Measurements from ENCODE around the gene SIL1.

SIL1 gene

DNA sequence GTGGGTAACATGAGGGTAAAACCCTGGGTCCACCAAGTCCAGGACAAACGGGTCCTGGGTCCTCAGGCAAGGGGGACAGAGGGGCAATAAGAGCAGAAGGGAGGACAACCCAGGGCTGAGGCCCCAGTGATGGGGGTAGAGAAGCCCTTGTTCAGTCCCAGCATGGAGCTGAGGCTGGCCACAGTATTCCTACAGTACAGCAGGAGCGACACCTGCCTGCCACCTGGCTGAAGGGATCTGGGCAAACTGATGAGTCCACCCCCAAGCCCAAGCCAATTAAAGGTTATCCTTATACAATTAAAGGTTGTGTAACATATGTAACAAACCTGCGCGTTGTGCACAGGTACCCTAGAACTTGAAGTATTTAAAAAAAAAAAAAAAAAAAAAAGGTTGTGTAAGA, 225.3 kb downstream of the SIL1 start:
- DNase-seq = no peak

DNA sequence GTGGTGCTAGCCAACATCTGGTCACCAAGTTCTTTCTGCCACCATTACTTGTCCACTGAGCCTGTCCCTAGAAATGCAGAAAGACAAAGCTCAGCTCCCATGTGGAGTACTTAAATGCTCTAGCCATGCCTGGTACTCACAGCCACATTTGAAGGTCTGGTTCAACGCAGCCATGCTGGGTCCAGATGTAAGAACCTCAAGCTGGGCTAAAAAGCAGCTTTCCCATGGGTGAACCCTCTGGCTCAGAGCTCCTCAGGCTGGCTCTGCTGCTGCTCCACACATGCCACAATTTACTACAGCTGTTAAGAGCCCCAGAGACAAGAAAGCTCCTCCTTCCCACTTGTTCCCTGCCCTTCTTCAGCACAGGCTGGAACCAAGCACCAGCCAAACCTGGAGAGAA, 225.9 kb downstream of the SIL1 start:
- no peak for DNase-seq

DNA sequence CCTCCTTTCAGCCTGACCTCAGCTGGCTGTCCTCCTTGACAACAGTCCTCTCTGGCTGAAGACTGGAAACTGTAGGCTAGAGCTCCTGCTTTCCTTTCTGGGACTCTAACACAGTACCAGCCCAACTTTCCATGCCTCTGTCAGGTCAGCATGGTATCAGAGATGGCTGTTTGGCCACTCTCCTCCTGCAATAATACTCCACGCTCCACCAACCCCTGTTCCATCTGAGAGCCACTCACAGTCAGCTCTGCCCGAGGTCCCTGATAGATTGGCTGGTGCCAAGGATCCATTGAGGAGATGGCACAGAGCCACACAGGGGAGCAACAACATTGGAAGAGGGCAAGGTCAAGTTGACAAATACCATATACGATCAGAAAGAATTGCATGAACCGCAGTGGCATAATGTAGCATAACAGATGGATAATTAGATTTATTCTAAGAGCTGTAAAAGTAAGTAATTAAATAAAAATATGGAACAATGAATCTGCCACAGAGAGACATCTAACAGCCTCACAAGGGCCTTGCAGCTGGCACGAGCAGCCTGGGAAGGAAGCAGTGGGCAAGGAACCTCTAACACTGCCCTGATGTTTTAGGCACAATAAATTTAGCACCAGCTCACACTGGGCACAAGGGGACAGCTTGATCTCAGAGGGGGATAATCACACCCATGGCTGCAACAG, 228.7 kb downstream of the SIL1 start:
- no peak for DNase-seq

DNA sequence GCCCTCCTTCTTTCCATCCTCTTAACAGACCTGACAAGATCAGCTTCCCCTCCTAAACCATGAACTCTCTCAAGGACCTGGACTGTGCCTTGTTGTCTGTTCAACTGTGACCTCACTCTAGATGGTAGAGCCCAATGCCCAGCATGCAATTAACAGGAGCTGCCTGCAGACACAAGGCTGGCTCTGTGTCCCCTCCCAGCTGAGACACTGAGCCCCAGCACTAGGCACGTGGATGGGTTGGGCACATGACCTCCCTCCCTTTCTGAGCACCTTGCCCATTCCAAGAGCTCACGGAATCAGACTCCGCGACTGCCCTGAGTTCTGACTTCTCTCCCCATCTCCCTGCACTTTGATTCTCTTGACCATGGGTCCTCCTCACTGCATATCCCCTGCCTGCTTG, 229.6 kb downstream of the SIL1 start:
- no peak for DNase-seq

DNA sequence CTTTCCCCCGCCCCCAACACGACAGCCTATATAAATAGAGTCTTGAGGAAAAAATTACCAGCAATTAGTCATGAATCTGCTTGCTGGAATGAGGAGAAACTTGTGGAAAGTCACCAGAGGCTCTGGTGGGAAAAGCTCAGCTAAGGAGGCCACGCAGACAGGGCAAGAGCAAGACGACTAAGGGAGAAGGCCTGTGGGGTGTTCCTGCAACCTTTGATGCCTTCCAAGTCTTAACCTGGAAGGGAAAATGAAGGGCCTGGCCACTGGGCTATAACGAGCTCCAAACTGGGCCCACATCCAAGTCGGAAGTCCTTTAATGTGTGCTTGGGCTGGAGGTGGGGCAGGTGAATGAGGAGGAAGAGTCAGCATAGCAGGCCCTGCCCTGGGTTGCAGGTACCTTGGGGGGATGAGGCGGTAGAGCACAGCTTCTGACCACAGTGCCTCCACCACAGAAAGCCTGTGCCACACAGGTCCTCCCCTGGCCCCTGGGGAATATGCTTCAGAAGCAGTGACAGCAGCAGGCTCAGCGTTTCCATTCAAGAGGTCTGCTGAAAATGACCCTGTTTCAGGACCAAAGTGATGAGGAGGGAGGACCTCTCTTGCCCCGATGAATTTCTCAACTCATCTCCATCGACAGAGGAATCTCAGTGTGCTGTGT, 230.2 kb downstream of the SIL1 start:
- DNase-seq = no peak

DNA sequence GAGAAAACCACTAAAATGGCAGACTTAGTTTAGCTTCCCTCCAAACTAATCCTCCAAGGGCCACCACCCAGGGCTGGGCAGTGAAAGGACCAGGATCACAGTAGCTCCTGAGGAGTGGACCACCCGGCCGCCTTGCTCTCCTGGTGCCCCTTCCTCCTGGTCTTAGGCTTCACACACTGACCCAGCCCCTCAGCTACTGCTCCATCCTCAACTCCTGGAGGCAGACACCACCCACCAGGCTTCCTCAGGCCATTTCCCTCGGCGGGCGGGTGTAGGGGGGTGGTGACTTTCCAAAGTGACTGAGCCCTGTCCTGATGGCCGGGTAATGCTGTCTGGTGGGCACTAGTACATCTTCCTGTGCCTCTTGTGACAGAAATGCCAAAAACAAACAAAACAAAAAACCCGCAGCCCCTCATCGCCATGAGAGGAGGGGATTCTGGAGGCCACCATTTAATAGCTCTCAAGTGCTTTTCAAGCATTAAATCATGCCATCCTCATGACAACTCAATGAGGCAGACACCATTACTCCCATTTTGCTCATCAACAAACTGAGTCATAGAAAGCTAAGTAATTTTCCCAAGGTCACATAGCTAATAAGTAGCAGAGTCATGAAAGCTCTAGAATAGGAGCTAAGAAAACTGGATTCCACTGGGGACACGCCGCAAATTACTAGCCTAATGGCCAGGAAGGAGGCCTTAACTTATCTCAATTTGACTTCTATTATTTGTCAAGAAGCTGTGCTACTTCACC, 231.8 kb downstream of the SIL1 start:
- DNase-seq = no peak

DNA sequence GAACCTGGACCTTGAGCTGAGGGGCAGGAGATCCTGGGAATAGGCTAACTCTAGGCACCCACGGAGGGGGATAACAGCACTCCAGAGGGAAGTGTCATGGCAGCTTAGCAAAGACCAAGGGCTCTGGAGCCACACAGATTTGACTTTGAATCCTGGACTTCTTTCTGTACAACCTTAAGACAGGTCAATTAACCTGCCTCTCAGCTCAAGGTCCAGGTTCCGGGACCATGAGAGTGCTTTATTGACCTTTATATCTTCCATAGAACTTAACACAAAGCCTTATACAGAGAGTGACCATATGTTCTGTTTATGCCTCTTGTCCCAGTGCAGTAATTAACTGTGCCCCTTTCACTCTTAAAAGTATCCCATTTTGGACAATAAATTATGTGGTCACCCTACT, 232.5 kb downstream of the SIL1 start:
- no peak for DNase-seq

DNA sequence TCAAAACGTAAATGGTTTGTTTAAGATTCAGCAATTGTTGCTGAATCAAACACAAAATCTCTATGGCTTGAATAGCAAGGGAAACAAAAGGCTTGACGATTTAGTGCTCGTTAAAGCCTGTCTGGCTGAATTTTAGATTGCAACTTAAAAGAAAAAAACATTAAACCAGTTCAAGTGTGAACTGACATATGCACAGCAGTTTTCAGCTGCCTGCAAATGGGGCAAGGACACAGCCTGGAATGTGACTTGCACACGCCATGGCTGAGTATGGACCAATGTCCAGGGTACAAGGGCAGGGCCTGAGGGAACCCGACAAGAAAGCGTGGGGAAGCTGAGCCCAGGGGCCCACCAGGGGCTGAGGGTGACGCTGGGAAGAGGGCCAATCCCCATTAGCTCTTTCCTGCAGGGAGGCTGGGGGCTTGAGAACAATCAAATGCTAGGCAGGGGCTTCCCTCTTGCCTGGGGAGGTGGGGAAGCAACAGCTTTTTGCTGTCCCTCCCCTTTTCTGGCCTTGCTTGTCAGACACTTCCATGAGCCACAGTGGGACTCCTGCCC, 233.4 kb downstream of the SIL1 start:
- DNase-seq = no peak

DNA sequence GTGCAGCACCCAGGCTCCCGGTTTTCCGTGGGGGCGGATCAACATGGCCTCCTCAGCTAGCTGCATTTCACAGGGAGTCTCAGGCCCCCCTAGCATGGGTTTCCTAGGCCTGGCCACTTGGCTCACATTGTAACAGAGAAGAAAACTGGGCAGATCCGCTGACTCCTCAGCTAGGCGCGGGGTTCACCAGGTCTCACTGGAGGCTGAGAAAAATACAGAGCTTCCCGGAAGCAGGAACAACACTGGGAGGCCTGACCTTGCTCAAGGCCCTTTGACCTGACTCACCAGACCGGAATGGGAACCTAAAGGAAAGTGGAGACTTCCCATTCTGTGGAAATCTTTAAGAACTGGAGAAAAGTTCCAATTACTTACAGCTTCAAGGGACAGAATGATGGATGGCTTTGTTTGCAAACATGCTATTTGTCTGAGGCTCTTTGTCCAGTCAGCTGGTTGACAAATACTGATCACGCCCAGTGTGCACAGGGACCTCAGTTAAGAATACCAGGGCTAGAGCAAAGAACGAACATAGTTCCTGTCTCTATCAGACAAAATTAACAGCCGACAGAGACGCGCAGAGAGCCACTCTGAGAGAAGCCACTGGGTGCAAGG, 234.3 kb downstream of the SIL1 start:
- no peak for DNase-seq

DNA sequence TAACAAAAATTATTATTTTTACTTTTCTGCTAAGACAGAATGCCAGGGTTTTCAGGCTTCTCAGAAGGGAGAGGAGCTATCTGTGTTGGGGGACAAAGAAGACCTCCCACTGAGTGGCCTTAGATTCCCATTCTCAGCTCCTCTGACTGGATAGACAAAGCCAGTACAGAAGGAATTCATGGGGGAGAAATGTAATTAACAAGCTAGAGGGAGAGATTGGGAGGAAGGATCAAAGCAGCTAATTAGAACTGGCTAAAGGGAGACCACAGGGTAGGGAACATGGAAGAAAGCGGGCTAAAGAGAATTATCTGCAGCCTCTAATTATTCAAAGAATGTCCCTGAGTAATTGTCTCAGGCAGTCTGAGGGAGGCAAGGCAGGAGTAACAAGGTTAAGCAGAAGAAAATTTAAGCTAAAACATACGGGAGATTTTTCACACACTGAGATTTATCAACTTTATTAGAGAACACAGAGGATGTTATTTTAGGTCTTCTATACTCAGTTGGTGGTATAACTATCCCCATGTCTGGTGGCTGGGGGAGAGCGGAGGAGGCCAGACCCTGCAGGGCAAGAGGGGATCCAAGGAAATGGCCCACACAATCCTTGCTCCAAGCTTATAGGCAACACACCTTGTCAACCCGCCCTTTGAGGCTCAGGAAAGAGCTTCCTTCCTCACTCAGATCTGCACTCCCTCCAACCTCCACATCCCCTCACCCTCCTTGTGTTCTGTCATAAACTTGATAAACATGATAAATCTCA, 235.4 kb downstream of the SIL1 start:
- DNase-seq = no peak

DNA sequence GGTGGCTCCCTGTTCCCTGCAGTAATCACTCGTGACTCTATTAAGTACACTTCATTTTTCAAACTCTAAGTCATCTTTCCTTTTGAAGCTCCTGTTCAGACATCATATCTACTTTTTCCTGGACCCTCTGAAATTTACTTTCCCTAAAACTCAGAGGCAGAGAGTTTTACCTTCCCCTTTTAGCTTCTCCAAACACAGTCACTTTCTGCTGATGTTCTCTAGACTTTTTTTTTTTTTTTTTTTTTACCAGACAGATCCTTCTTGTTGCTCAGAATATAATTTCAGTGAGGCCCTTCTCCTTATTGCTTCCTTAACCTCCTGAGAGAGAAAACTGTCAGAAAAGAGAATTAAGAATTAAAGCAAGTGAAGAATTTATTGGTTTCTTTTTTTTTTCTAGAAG, 236.4 kb downstream of the SIL1 start:
- DNase-seq = no peak

DNA sequence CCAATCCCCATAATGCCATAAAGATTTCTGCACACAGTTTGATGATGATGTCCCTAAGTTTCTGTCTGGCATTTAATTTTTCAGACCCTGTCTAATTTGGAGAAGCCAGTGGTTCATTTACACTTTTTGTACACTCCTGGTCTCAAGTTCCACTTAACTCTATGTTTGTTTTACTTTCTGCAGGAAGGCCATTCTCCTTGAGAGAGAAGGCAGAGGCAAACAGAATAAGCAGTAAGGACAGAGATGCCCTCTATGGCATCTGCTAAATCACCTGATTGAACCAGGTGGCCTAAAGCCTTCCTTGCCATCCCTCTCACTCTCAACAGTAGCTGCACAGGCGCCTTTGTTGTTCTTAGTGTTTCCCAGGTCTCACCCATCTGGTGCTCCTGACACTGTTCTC, 236.9 kb downstream of the SIL1 start:
- no peak for DNase-seq

DNA sequence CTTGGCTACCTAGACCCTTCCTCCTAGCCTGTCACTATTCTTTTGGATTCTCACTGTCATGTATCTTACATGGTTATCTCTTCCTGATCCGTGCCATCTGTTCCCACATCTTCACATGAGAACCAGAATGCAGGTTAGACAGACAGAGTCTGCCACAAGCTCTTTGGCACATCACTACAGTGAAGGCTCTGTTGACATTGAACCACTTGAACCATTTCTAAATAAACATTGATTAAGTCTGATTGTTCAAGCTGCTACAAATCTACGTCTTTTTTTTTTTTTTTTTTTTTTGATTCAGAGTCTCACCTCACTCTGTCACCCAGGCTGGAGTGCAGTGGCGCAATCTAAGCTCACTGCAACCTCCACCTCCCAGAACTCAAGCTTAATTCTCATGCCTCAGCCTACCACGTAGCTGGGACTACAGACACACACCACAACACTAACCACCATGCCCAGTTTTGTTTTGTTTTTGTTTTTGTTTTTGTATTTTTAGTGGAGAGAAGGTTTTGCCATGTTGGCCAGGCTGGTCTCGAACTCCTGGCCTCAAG, 237.9 kb downstream of the SIL1 start:
- DNase-seq = no peak

DNA sequence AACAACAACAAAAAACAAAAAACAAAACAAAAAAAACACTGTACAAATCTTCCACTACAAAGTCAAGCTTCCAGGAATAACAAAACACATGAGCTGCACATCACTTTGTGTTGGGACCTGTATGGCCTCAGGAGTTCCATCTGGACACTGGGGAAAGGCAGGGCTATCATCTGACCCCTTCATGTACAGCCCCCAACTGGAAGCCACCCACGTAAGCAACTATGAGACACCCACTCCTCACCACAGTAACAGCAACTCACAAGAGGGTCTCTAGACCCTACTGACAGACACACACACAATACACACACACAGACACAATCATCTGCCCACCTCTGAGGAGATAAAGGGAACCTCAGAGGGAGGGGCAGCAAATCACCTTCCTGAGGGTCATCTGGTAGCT, 241.4 kb downstream of the SIL1 start:
- DNase-seq = no peak

DNA sequence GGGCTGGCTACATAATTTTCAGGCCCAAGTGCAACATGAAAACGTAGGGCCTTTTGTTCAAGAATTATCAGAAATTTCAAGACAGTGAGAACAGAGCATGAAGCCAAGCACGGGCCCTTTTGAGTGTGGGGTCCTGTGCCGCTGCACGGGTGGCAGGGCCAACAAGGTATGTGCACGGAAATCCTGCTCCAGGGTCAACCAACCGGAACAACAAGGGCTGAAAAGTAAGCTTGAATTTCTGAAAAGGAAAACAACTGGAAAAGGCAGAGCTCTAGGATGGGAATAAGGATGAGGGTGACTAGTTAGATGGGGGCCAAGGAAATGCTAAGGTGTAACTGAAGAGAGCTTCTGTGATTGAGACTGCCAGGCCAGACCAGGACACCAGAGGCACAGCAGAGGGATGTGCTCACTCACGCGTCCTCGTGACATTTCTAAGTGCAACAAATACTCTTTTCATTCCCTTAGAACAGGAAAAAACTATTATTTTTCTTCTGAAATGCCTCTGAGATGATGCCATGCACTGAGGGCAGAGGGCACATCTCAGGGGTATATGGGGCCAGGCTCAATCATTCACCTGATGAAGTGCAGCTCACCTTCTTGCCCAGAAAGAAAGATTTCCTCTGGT, 242.4 kb downstream of the SIL1 start:
- DNase-seq = no peak

DNA sequence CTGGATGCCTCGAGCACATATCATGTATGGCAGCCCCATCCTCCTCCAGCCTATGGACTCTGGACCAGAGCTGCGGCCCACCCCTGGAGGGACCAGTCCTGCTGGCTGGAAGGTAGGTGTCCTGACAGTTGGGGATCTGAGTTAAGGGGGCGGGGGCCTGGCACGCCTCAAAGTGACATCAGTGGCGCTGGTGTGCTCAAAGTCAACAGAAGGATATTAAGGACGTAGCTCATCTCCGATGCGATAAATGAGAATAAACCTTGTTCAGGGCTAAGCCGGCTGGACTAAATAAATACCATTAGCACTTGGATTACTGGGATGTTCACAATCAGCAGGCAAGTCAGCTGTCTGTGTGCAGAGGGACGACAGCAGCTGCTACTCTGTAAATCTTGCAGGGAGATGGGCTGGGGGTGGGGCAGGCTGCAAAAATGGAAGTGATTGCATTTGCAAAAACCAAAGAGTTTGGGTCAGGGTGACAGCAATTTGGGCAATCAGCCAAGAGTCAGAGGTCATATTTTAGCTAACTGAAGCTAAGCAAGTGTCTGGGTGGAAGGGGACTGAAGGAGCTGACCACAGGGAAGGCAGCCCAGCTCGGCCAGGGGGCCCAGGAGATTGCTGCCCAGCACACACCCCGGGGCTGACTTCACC, 243.0 kb downstream of the SIL1 start:
- no peak for DNase-seq

DNA sequence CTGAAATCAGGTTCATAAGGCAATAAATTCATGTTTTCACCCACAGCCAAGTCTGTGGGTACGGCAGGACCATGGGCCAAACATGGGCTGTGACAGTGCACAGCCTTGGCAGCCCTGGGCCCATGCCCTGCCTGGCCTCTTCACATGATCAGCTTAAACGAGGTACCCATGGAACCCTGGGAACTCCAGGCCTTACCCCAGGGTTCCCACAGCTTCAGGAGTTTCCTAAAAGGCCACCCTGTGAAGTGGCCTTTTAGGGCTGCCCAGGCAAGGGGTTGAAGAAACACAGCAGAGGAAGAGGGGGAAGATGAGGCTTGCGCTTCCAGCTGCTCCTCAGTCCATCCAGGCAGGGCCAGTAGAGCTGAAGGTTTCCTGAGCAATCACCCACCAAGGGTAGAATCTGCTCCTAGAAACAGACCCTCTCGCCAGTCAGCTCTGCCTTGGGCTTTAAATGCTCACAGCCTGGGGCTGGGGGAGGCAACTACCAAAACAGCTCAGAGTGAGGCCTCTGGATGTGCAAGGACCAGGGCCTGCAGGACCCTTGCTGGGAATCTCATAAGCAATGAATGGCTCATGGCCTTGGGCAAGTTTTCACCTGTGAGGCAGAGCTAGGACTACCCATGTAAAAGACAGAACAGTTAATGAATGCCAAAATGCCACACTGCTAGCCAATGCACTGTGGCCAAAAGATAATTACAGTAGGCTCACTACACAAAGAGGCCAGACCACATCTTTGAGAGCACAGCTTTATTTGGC, 243.7 kb downstream of the SIL1 start:
- DNase-seq = no peak

DNA sequence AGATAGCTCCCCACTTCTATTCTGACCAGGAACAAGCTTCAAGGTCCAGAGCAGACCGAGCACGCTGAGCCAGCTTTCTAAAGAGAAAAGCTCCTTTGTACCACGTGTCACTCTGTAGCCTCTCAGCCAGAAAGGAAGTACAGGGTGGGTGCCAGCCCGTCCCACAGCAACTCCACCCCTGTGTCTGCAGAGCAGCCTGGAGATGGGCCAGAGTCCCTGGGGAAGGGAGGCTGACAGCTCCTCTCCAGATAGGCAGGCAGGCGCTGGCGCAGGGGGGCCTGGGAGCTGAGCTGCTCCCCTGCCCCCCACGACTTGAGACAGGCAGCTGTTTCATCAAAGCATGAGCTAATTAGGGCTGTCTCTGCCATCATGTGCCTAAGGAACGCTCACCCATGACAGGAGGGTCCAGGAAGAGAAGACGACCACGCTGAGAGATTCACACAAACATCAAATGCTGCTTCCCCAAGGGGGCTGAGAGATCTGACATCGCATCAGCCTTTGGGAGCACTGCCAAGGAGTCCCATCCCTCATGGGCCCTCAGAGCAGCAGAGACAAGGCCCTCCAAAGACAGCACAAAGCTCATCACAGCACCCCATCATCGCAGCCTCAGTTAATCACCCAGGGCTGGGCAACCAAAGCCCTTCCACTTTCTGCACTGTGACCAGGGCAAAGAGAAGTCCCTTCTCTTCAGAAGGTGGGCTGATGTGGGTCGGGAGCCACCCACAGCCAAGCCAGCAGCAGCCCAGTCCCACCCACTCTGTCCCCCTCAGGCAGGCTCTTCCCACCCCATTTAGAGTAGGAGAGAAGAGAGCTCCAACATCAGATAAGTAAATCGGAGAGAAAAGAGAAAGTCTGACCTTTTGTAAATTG, 244.5 kb downstream of the SIL1 start:
- DNase-seq = no peak

DNA sequence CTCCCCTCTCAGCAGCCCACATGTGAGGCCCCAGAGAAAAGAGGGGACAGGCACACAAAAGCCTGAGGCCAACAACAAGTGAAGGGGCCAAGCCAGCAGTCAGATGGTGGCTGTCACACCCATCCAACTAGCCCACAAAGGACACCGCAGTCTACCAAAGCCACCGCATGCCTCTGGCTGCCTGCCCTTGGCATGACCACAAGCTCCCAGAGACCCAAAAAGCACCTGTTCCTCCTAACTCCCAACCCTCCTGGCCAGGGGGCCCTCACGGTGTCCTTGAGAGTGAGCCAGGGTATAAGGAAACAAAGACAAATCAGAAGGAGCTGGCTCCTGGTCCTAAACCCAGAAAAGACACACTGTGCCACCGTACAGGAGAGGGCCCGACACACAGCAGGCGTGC, 245.2 kb downstream of the SIL1 start:
- no peak for DNase-seq

All from KG1 (cell line).